Sigmoid colon (tissue), 7 donors: ENCODE results near the gene PRKG1. TPM values are rescaled to one million over a fixed set of nuclear protein-coding genes. Genes with fewer than 3 reads are reported as not detected.

Experiments used
- DNase-seq: peaks from one replicate; pipeline ENCODE4 v3.0.0-alpha.2; 2019
- H3K27ac ChIP-seq, 4 donors: fragments of 200-600 bp; sonication (generic); one replicate each; pipeline ENCODE4 v1.5.1; 2016 to 2019; ENCODE audit warnings: mild to moderate bottlenecking in 1 of 4
- H3K27me3 ChIP-seq, 3 donors: fragments of 200-600 bp; sonication (generic); one replicate each; pipeline ENCODE4 v1.5.1; 2019; ENCODE audit warnings: mild to moderate bottlenecking in 1 of 3
- H3K36me3 ChIP-seq, 4 donors: fragments of 200-600 bp; sonication (generic); one replicate each; pipeline ENCODE4 v1.5.1; 2016 to 2019
- H3K4me1 ChIP-seq, 4 donors: fragments of 200-600 bp; sonication (generic); one replicate each; pipeline ENCODE4 v1.5.1; 2017 to 2019
- H3K4me3 ChIP-seq, 4 donors: fragments of 200-600 bp; sonication (generic); one replicate each; pipeline ENCODE4 v1.5.1; 2017 to 2019; ENCODE audit warnings: mild to moderate bottlenecking in 2 of 4, moderate library complexity in 1 of 4
- H3K9me3 ChIP-seq, 4 donors: fragments of 200-600 bp in 3 of 4; sonication (generic) in 3 of 4; one replicate each; pipeline versions ENCODE4 v1.5.1 to v1.6.1; 2013 to 2019
- EP300 ChIP-seq, 4 donors: sonication (generic); formaldehyde crosslinking; IDR thresholded peaks; one replicate each; pipeline ENCODE4 v1.6.1; 2017; ENCODE audit warnings: antibody characterized with exemption in 4 of 4
- POLR2A ChIP-seq, 2 donors: fragments of 450-650 bp; IDR thresholded peaks; one replicate each; pipeline ENCODE4 v1.6.1; 2016; ENCODE audit warnings: antibody characterized with exemption in 2 of 2, mild to moderate bottlenecking in 2 of 2, moderate library complexity in 2 of 2
- POLR2AphosphoS5 ChIP-seq, 4 donors: sonication (generic); formaldehyde crosslinking; IDR thresholded peaks; one replicate each; pipeline ENCODE4 v1.6.1; 2017; ENCODE audit warnings: antibody characterized with exemption in 4 of 4
- WGBS, 2 donors: extraction: QIAGEN DNeasy Blood & Tissue Kit; methylation state at CpG; one replicate each; pipeline ENCODE4 v1.1.7; 2013; 5-methylcytosine and 5-hydroxymethylcytosine counted together
- intact Hi-C: fragments of 100-400 bp; cut with DNase I; formaldehyde crosslinking; loops from one replicate; pipeline ENCODE4 v1.15.1; 2023
- polyA plus RNA-seq, 3 donors: library from polyadenylated mRNA; stranded (reverse); fragments of 200-250 nt; gene quantifications; one replicate each; pipeline ENCODE4 v1.2.3, GENCODE V29; 2013
- total RNA-seq, 4 donors: library from RNA; depleted of rRNA; stranded (reverse); fragments of >200 nt; gene quantifications; one replicate each; pipeline ENCODE4 v1.1.0, GENCODE V29; 2016
- TF ChIP-seq, protein P1 (sequence below), 4 experiments: fragments of 450-650 bp in 3 of 4; fragments of 200-600 bp in 1 of 4; IDR thresholded peaks; one replicate each; pipeline ENCODE4 v1.5.1; 2016 to 2019; ENCODE audit warnings: antibody characterized with exemption in 4 of 4, mild to moderate bottlenecking in 3 of 4, moderate library complexity in 2 of 4
- donor health status: healthy with polysubstance abuse.
- donor health status: Bipolar disorder and iron deficiency.
- donor health status: healthy.

The PRKG1 gene
- total and polyA plus RNA-seq, 7 donors = 3.7 to 92.9 (median 60.2) TPM

DNA sequence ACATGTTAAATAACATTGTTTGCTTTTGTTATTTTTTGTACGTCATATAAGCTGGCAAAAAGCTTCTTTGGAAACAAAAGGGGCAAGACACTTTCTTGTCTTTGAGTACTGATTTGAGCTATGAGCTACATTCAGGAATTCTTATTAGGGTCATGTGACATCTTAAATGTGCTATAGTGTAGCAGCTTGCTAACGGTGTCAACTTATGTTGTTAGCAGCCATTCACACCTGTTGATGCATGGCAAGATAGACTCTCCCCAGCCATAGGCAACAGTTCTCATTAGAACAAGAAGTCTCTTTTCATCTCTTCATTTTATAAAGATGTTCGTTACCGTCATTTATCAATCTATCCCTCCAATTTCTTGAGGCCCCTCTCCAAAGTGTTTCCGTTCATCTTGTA, 411.4 kb downstream of the PRKG1 start:
- H3K27ac ChIP-seq = no peak overlapping the region
- DNase-seq = no peak
- no peaks in the 10 kb centered on the region for H3K9me3 ChIP-seq
- 85 to 95% methylated on average over 5 of the region's 5 CpGs for WGBS, 2 donors
- no peaks in the 10 kb centered on the region for H3K27me3 ChIP-seq
- TF ChIP-seq POLR2AphosphoS5 (IDR thresholded peaks at IDR 0.05) (no peak), EP300 (IDR thresholded peaks at IDR 0.05) (no peak), POLR2A (IDR thresholded peaks at IDR 0.05) (no peak)
- TF ChIP-seq, protein P1, sequence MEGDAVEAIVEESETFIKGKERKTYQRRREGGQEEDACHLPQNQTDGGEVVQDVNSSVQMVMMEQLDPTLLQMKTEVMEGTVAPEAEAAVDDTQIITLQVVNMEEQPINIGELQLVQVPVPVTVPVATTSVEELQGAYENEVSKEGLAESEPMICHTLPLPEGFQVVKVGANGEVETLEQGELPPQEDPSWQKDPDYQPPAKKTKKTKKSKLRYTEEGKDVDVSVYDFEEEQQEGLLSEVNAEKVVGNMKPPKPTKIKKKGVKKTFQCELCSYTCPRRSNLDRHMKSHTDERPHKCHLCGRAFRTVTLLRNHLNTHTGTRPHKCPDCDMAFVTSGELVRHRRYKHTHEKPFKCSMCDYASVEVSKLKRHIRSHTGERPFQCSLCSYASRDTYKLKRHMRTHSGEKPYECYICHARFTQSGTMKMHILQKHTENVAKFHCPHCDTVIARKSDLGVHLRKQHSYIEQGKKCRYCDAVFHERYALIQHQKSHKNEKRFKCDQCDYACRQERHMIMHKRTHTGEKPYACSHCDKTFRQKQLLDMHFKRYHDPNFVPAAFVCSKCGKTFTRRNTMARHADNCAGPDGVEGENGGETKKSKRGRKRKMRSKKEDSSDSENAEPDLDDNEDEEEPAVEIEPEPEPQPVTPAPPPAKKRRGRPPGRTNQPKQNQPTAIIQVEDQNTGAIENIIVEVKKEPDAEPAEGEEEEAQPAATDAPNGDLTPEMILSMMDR (IDR thresholded peaks at IDR 0.05) = no peak
- H3K4me1 ChIP-seq = peaks cover 0 to 18% (median 9%) of the 10 kb centered on the region in 4 donors
- intact Hi-C loops = no loop called here
- no peak overlapping the region for H3K4me3 ChIP-seq
- no peaks in the 10 kb centered on the region for H3K36me3 ChIP-seq

DNA sequence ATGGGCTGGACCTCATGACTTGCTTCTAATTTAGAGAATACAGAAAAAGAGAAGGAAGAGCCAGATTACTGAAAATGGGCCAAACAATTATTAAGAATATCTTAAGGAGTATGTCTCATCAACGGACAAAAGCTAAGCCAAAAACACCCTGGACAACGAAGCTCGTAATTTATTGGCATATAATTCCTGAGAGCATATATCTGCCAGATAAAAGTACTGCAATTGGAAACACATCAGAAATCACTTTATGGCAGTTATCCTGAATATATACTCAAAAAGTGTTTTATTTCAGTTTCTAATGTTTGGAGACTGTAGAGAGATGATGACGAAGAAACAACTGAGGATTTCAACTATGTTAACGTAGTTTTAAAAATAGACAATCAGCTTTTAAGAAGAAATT, 413.3 kb downstream of the PRKG1 start:
- Histone ChIP-seq H3K4me1 (peaks cover 0 to 18% (median 9%) of the 10 kb centered on the region in 4 donors), H3K36me3 (no peaks in the 10 kb centered on the region), H3K27ac (no peak overlapping the region), H3K4me3 (no peak overlapping the region), H3K27me3 (no peaks in the 10 kb centered on the region), H3K9me3 (no peaks in the 10 kb centered on the region)
- TF ChIP-seq POLR2AphosphoS5 (IDR thresholded peaks at IDR 0.05) (no peak), POLR2A (IDR thresholded peaks at IDR 0.05) (no peak), EP300 (IDR thresholded peaks at IDR 0.05) (no peak)
- TF ChIP-seq, protein P1 (IDR thresholded peaks at IDR 0.05) = no peak
- intact Hi-C loops = no loop called here
- WGBS, 2 donors = 75% methylated on average over 5 of the region's 5 CpGs
- DNase-seq = no peak

DNA sequence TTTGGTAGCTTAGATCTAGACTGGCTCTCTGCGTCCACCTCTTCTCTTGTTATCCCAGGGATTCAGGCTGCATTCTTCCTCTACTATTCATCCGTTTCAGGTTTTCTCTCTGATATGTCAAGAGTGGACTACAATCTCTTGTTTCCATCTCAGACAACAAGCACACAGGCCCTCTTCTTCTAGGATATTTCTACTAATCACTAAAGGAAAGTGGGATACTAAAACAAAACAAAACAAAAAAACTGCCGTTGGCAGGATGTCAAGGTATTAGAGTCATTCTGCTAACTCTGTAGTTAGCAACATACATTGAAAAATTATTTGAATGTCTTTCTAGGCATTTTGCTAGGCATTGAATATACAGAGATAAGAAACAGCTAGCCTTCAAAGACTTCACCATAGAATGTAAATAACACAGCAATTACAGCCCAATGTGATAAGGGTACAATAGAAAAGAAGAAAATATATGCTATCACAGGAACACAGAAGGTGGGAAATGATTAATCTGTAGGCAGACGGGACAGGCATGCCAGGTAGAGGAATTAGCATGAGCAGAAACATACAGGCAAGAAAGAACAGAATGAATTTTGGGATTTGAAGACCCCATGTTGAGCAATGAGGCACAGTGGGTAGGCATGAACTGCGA, 414.6 kb downstream of the PRKG1 start:
- H3K27me3 ChIP-seq = no peaks in the 10 kb centered on the region
- H3K4me3 ChIP-seq = no peak overlapping the region
- no peaks in the 10 kb centered on the region for H3K36me3 ChIP-seq
- no peaks in the 10 kb centered on the region for H3K9me3 ChIP-seq
- H3K27ac ChIP-seq = no peak overlapping the region
- H3K4me1 ChIP-seq = peaks cover 0 to 18% (median 9%) of the 10 kb centered on the region in 4 donors
- 20 to 63% methylated on average over 5 of the region's 5 CpGs for WGBS, 2 donors
- DNase-seq = no peak
- no peak for TF ChIP-seq EP300 (IDR thresholded peaks at IDR 0.05)
- TF ChIP-seq, protein P1 (IDR thresholded peaks at IDR 0.05) = no peak
- no peak for TF ChIP-seq POLR2AphosphoS5 (IDR thresholded peaks at IDR 0.05)
- TF ChIP-seq POLR2A (IDR thresholded peaks at IDR 0.05) = no peak
- intact Hi-C loops = no loop called here

GRCh38 chr10:51498424-51498823, 424.1 kb downstream of the PRKG1 start:
- DNase-seq = no peak
- no peak overlapping the region for H3K27ac ChIP-seq
- H3K36me3 ChIP-seq = no peaks in the 10 kb centered on the region
- H3K27me3 ChIP-seq = no peaks in the 10 kb centered on the region
- H3K4me1 ChIP-seq = peaks cover 0 to 26% (median 21%) of the 10 kb centered on the region in 4 donors
- no peaks in the 10 kb centered on the region for H3K9me3 ChIP-seq
- intact Hi-C loops = no loop called here
- 87 to 91% methylated on average over 2 of the region's 2 CpGs for WGBS, 2 donors
- no peak overlapping the region for H3K4me3 ChIP-seq
- TF ChIP-seq POLR2AphosphoS5 (IDR thresholded peaks at IDR 0.05) (no peak), EP300 (IDR thresholded peaks at IDR 0.05) (no peak), POLR2A (IDR thresholded peaks at IDR 0.05) (no peak)
- TF ChIP-seq, protein P1 (IDR thresholded peaks at IDR 0.05) = no peak

GRCh38 chr10:51501396-51501795, 427.1 kb downstream of the PRKG1 start:
- Histone ChIP-seq H3K27ac (peak overlapping the region in 2 of 4 donors; percentile 0 to 44), H3K36me3 (no peaks in the 10 kb centered on the region), H3K9me3 (no peaks in the 10 kb centered on the region), H3K4me1 (peaks cover 0 to 27% (median 21%) of the 10 kb centered on the region in 4 donors), H3K27me3 (no peaks in the 10 kb centered on the region), H3K4me3 (no peak overlapping the region)
- DNase-seq = no peak
- TF ChIP-seq POLR2A (IDR thresholded peaks at IDR 0.05) (no peak), POLR2AphosphoS5 (IDR thresholded peaks at IDR 0.05) (no peak), EP300 (IDR thresholded peaks at IDR 0.05) (no peak)
- TF ChIP-seq, protein P1 (IDR thresholded peaks at IDR 0.05) = no peak
- intact Hi-C loops = no loop called here
- WGBS, 2 donors = 94 to 95% methylated on average over 1 of the region's 1 CpG
